Naive thymus-derived CD4-positive, alpha-beta T cell (primary cell): ENCODE measurements around the gene PRX. TPM values are rescaled to one million over a fixed set of nuclear protein-coding genes. Genes with fewer than 3 reads are reported as not detected.
A peak's percentile ranks its signal among the peaks of the same experiment; 100 is the strongest.

ENCODE experiments used
- ATAC-seq: fragments of 150-1000 bp; cut with Tn5 transposase; 2 replicates; pipeline ENCODE4 v1.10.0; 2021; ENCODE audit warnings: mild to moderate bottlenecking, moderate library complexity
- CTCF ChIA-PET: fragments of 350-600 bp; sonication (Branson Sonifier 250); formaldehyde crosslinking; loops from one replicate; lab custom pipeline; 2021; ENCODE audit warnings: antibody characterized with exemption; lab: Charles Lee
- POLR2A ChIA-PET: fragments of 350-600 bp; sonication (Branson Sonifier 250); formaldehyde crosslinking; loops from one replicate; lab custom pipeline; 2021; ENCODE audit warnings: antibody characterized with exemption, inconsistent platforms; lab: Charles Lee
- DNase-seq, 9 donors: peaks; one replicate each; pipeline versions ENCODE4 v3.0.0 to v3.0.0-alpha.2; 2020 to 2022; ENCODE audit warnings: mixed read lengths in 1 of 9
- H3K27ac ChIP-seq: one replicate; pipeline ENCODE4 v1.7.0; 2013; ENCODE audit warnings: mild to moderate bottlenecking, low read depth, low read length, moderate library complexity
- H3K27me3 ChIP-seq, 2 donors: one replicate each; pipeline ENCODE4 v1.7.0; 2013; ENCODE audit warnings: low read length in 2 of 2, mild to moderate bottlenecking in 2 of 2, moderate library complexity in 2 of 2; ENCODE audit not compliant: control insufficient read depth in 2 of 2, insufficient read depth in 2 of 2
- H3K36me3 ChIP-seq, 3 experiments: 1 replicate in 2 of 3; 2 replicates in 1 of 3; pipeline ENCODE4 v1.7.0; 2013; ENCODE audit warnings: low read length in 3 of 3, mild to moderate bottlenecking in 3 of 3, moderate library complexity in 1 of 3; ENCODE audit not compliant: insufficient read depth in 3 of 3, control insufficient read depth in 2 of 3
- H3K4me1 ChIP-seq, 2 donors: one replicate each; pipeline ENCODE4 v1.7.0; 2013; ENCODE audit warnings: low read length in 2 of 2, mild to moderate bottlenecking in 2 of 2, moderate library complexity in 1 of 2; ENCODE audit not compliant: control insufficient read depth in 2 of 2, insufficient read depth in 2 of 2
- H3K4me3 ChIP-seq: 2 replicates; pipeline ENCODE4 v1.7.0; 2013; ENCODE audit warnings: mild to moderate bottlenecking, low read length
- H3K9me3 ChIP-seq, 3 experiments: 1 replicate in 2 of 3; 2 replicates in 1 of 3; pipeline ENCODE4 v1.7.0; 2013; ENCODE audit warnings: low read length in 3 of 3; ENCODE audit not compliant: control insufficient read depth in 2 of 3
- H3K27ac Mint-ChIP-seq, 9 donors: one replicate each; pipeline ENCODE4 v1.8.0; 2020 to 2022; ENCODE audit warnings: mixed read lengths in 9 of 9, mild to moderate bottlenecking in 8 of 9, moderate library complexity in 5 of 9, inconsistent platforms in 2 of 9
- H3K27me3 Mint-ChIP-seq, 5 donors: one replicate each; pipeline ENCODE4 v1.8.0; 2021 to 2022; ENCODE audit warnings: mixed read lengths in 5 of 5, mild to moderate bottlenecking in 1 of 5
- H3K36me3 Mint-ChIP-seq, 5 donors: one replicate each; pipeline ENCODE4 v1.8.0; 2020 to 2022; ENCODE audit warnings: mixed read lengths in 5 of 5, mild to moderate bottlenecking in 3 of 5, inconsistent platforms in 1 of 5
- H3K4me1 Mint-ChIP-seq, 7 donors: one replicate each; pipeline ENCODE4 v1.8.0; 2020 to 2022; ENCODE audit warnings: mixed read lengths in 7 of 7, mild to moderate bottlenecking in 3 of 7, inconsistent platforms in 1 of 7
- H3K4me3 Mint-ChIP-seq, 10 donors: one replicate each; pipeline ENCODE4 v1.8.0; 2020 to 2022; ENCODE audit warnings: mild to moderate bottlenecking in 10 of 10, mixed read lengths in 10 of 10, moderate library complexity in 6 of 10, inconsistent platforms in 2 of 10
- H3K9me3 Mint-ChIP-seq, 11 donors: one replicate each; pipeline ENCODE4 v1.8.0; 2020 to 2022; ENCODE audit warnings: mixed read lengths in 11 of 11, mild to moderate bottlenecking in 4 of 11, inconsistent platforms in 1 of 11, moderate library complexity in 1 of 11
- intact Hi-C, 2 donors: fragments of 100-400 bp; cut with micrococcal nuclease; formaldehyde crosslinking; loops; one replicate each; pipeline ENCODE4 v1.15.1; 2023
- polyA plus RNA-seq, 2 donors: library from polyadenylated mRNA; unstranded; fragments of 300-500 nt; fragmentation: Illumina TruSeq; gene quantifications; one replicate each; pipeline ENCODE4 v1.2.3, GENCODE V29; 2021
- total RNA-seq, 6 experiments: library from RNA in 5 of 6; stranded (reverse) in 5 of 6; gene quantifications; 1 replicate in 5 of 6; 2 replicates in 1 of 6; pipeline ENCODE4 v1.2.3 and lab custom pipeline; 2021 to 2026

Gene PRX
- total and polyA plus RNA-seq, 7 experiments from 2014 or later: 0.14 to 4.0 (median 1.9) TPM

DNA sequence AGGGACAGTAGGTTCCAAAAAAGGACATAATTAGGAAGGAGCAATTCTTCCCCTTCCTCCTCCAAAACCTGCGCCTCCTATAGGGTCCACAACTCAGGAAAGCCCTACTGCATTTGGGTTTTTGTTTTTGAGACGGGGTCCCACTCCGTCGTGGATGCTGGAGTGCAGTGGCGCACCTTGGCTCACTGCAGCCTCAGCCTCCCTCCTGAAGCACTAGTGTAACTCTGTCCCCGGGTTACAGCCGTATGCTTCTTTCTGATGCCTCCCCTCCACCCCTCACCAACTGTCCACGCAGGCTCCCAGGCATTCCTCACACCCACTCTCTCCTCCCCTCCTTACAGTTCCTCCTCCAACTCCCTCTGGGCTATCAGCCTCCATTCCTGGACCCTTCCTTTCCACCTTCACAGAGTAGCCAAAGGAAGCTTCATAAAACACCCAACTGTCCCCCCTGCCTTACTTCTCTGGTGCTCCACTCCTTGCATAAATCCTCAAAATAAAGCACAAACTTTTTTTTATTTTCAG lies 33.1 kb upstream of the PRX start:
- Mint-ChIP-seq H3K36me3 (peaks cover 0 to 7% (median 5%) of the 10 kb centered on the region in 5 donors), H3K4me3 (peak overlapping the region in 4 of 10 donors; percentile 4 to 58 (median 46)), H3K27ac (peak overlapping the region in 5 of 9 donors; percentile 2 to 70 (median 45)), H3K27me3 (no peaks in the 10 kb centered on the region), H3K9me3 (peaks cover 0 to 2% (median 0%) of the 10 kb centered on the region in 11 donors), H3K4me1 (peaks cover 14 to 24% (median 20%) of the 10 kb centered on the region in 7 donors)
- no peak overlapping the region for H3K4me3 ChIP-seq
- peaks cover 0 to 13% (median 3%) of the 10 kb centered on the region in 3 experiments for H3K36me3 ChIP-seq
- no peak for DNase-seq
- CTCF ChIA-PET: interaction anchor here (1.2 to 1.3 kb wide), 2 partner anchors 18 to 19 kb away, joined by 3 to 5 read pairs; partner anchors contain the start of gene BLVRB
- ATAC-seq: no peak
- POLR2A ChIA-PET: interaction anchor here (0.9 kb wide), 1 partner anchor 45 kb away, joined by 3 read pairs; no protein-coding TSS in a partner anchor
- no peak overlapping the region for H3K27ac ChIP-seq
- intact Hi-C loops: loop anchor here (10.0 kb wide), 3 partner anchors 472 to 1012 kb away; partner anchors contain the start of genes BCKDHA (in 1 of the 2), EXOSC5 (in 1 of the 2), PSMC4 (in 1 of the 2) and RPS16 (in 1 of the 2)
- H3K27me3 ChIP-seq: no peaks in the 10 kb centered on the region
- peaks cover 8 to 12% of the 10 kb centered on the region in 2 donors for H3K4me1 ChIP-seq
- H3K9me3 ChIP-seq: no peaks in the 10 kb centered on the region

DNA sequence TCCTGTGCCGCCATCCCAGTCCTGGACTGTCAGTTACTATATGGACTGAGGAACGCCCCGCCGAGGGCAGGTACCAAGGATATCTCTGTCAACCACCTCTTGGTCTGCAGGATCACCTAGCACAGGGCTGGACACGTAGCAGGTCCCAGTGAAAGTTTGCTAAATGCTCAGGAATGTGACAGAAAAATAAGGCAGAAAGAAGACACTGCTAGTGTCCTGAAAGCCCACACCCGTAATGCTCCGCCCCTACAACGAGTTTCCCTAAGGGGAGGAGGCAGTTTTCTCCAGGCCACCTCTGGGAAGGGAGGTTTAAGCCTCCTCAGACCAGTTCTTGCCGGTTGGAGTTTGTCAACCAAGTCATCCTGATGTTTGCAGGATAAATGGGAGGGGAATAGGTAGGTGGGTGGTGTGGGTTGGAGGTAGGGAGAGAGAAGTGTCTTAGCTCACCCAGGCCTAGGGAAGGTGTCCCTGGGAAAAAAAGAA lies 32.6 kb upstream of the PRX start:
- H3K4me3 Mint-ChIP-seq: peak overlapping the region in 9 of 10 donors; percentile 16 to 98 (median 67)
- H3K27me3 Mint-ChIP-seq: no peaks in the 10 kb centered on the region
- Histone ChIP-seq H3K4me3 (no peak overlapping the region), H3K9me3 (no peaks in the 10 kb centered on the region), H3K27me3 (no peaks in the 10 kb centered on the region), H3K36me3 (peaks cover 4 to 18% (median 8%) of the 10 kb centered on the region in 3 experiments), H3K4me1 (peaks cover 8 to 12% of the 10 kb centered on the region in 2 donors), H3K27ac (no peak overlapping the region)
- H3K27ac Mint-ChIP-seq: peak overlapping the region in 6 of 9 donors; percentile 12 to 96 (median 26)
- ChIA-PET CTCF (interaction anchor here (1.2 to 1.3 kb wide), 2 partner anchors 18 to 20 kb away, joined by 3 to 5 read pairs; partner anchors contain the start of gene BLVRB), POLR2A (interaction anchor here (0.6 kb wide), 1 partner anchor 43 kb away, joined by 3 read pairs; no protein-coding TSS in a partner anchor)
- ATAC-seq (no peak), DNase-seq (no peak)
- intact Hi-C loops: loop anchor here (2.0 to 10.0 kb wide), 5 partner anchors 159 to 1823 kb away; partner anchors contain the start of genes BCKDHA (in 1 of the 2), CIC (in 1 of the 2), EXOSC5 (in 1 of the 2) and PSMC4 (in 1 of the 2)
- peaks cover 0 to 10% (median 4%) of the 10 kb centered on the region in 5 donors for H3K36me3 Mint-ChIP-seq
- peaks cover 14 to 29% (median 21%) of the 10 kb centered on the region in 7 donors for H3K4me1 Mint-ChIP-seq
- H3K9me3 Mint-ChIP-seq: peaks cover 0 to 2% (median 0%) of the 10 kb centered on the region in 11 donors

DNA sequence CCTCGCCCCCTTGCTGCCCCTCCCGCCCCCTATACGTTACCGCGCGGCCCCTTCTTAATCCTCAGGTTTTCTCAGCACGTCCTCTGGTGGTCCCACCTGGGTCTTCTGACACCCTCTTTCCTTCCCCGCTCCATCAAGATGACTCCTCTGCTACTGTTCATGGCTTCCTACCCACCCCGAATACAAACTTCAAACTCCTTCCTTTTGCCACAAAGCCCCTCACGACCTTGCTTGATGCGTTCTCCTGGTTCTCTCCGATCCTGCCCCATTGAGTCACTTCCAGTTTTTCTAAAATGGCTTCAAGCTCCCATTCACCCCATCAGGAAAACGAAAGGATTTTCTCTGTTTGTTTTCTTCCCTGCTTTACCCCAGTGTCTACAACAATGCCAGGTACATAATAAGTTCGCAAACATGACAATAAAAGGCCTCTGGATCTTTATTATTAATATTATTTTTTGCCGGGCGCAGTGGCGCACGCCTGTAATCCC lies 31.7 kb upstream of the PRX start:
- POLR2A ChIA-PET: interaction anchor here (0.6 to 5.4 kb wide), 5 partner anchors 11 to 176 kb away, joined by 3 to 66 read pairs (median 24); partner anchors contain the start of gene SERTAD1
- peaks cover 8 to 12% of the 10 kb centered on the region in 2 donors for H3K4me1 ChIP-seq
- intact Hi-C loops: loop anchor here (1.0 to 10.0 kb wide), 21 partner anchors 20 to 1824 kb away; partner anchors contain the start of genes BLVRB (in 2 of the 2), GSK3A (in 2 of the 2), PSMC4 (in 2 of the 2) and TGFB1 (in 2 of the 2)
- no peaks in the 10 kb centered on the region for H3K9me3 ChIP-seq
- Mint-ChIP-seq H3K27me3 (no peaks in the 10 kb centered on the region), H3K27ac (peak overlapping the region; percentile 89 to 99 (median 97)), H3K36me3 (peaks cover 0 to 10% (median 4%) of the 10 kb centered on the region in 5 donors), H3K4me1 (peaks cover 14 to 29% (median 21%) of the 10 kb centered on the region in 7 donors), H3K4me3 (peak overlapping the region; percentile 96 to 100 (median 98)), H3K9me3 (peaks cover 0 to 2% (median 0%) of the 10 kb centered on the region in 11 donors)
- no peaks in the 10 kb centered on the region for H3K27me3 ChIP-seq
- H3K36me3 ChIP-seq: peaks cover 9 to 23% (median 10%) of the 10 kb centered on the region in 3 experiments
- DNase-seq: no peak
- CTCF ChIA-PET: interaction anchor here (0.6 to 1.5 kb wide), 3 partner anchors 11 to 23 kb away, joined by 3 to 4 read pairs (median 3); no protein-coding TSS in a partner anchor
- peak overlapping the region; percentile 89 for H3K27ac ChIP-seq
- peak overlapping the region; percentile 97 for H3K4me3 ChIP-seq
- ATAC-seq: no peak

DNA sequence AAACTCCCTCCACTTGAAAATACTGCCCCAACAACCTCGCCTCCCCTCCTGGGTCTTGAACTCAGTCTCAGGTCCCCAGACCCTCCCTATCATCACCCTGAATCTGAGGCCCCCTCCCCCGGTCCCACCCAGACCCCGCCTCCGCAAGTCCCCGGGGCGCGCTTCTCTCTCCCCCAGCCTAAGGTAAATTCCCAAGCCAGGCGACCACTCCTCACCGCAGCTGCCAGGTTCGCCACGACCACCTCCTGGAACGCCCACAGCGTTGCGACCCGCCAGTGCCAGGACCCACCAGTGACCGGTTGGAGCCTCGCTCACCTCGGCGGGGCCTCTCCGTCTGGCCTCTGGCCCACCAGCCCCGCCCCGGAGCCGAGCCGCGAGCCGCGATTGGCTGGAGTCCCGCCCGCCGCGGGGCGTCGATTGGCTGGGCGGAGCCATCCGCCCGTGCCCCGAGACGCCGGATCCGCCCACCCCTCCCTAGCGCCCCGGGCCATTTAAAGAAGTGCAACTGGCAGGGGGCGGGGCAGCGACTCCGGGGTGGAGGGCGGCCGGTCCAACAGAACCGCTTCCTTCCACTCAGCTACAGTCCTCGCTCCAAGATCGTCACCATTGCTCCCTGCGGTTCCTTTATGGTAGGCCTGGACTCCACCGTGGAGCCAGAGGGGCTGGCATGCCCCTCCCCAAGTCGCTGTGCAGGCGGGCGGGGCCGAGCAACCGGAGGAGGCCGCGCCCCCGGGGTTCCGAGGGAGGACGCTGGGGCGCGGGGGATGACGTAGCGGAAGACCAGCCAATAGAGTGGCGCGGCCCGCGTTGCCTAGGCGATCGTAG lies 31.0 kb upstream of the PRX start, which contains the start of gene SERTAD3:
Gene SERTAD3 (minus strand): TSS at position 336 of the 825 bp plus-strand sequence. CDS start 2,255 bp downstream, outside the sequence.
- peaks cover 9 to 23% (median 10%) of the 10 kb centered on the region in 3 experiments for H3K36me3 ChIP-seq
- Mint-ChIP-seq H3K4me3 (peak within 1 kb of the TSS; percentile 96 to 100 (median 98)), H3K27me3 (no peaks in the 10 kb centered on the region), H3K27ac (peak within 1 kb of the TSS; percentile 94 to 99 (median 97)), H3K9me3 (peaks cover 0 to 2% (median 0%) of the 10 kb centered on the region in 11 donors), H3K4me1 (peaks cover 19 to 32% (median 21%) of the 10 kb centered on the region in 7 donors), H3K36me3 (peaks cover 0 to 6% (median 4%) of the 10 kb centered on the region in 5 donors)
- intact Hi-C loops: loop anchor here (1.0 to 10.0 kb wide), 30 partner anchors 11 to 1825 kb away; partner anchors contain the start of genes AKT2 (in 2 of the 2), BLVRB (in 2 of the 2), C19orf47 (in 2 of the 2) and GSK3A (in 2 of the 2)
- H3K9me3 ChIP-seq: no peaks in the 10 kb centered on the region
- peaks cover 8 to 12% of the 10 kb centered on the region in 2 donors for H3K4me1 ChIP-seq
- H3K4me3 ChIP-seq: peak within 1 kb of the TSS; percentile 97
- ChIA-PET CTCF (interaction anchor here (0.6 to 2.0 kb wide), 4 partner anchors 10 to 24 kb away, joined by 3 to 16 read pairs (median 4); no protein-coding TSS in a partner anchor), POLR2A (interaction anchor here (0.8 to 5.4 kb wide), 8 partner anchors 11 to 177 kb away, joined by 3 to 66 read pairs (median 22); partner anchors contain the start of genes BLVRB, C19orf47, PLD3 and SERTAD1)
- peak within 1 kb of the TSS; percentile 89 for H3K27ac ChIP-seq
- ATAC-seq: peak; percentile 82
- DNase-seq: peak; percentile 94 to 99 (median 98)
- H3K27me3 ChIP-seq: no peaks in the 10 kb centered on the region

DNA sequence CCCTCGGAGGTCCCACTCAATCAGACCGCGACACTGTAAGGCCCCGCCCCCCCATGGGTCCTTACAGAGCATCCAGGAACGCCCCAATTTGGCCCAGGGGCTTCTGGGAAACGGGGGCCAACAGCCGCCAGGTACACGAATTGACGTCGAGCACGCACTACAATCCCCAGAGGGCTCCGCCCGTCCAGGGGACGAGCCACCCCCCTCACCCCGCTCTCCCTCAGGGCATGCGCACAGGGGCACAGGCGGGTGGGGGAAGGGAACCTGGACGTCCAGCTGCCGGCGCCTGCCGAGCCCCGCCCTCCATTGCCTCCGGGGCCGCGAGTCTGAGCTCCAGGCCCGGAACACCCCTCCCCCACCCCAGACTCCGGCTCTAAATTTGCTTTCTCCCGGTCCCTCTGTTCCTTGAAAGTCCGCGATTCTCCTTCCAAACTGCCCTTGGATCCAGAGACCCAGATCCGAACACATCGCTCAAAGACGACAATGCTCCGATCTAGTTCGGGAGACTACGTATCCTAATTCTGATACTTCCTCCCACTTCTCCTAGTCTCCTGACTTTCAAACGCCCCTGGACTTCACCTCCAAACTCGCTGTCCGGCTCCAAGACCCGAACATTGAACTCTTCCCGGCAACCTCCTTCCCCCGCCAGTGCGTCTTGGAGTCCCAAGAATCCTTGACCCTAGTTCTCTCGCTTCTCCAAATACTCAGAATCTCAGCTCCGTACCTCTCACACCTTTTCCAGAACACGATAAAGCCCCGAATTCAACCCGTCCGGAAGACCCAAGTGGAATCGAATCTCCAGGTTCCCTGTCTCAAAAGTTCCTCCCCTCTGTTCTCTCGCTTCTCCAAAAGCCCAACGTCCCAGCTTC lies 30.2 kb upstream of the PRX start:
- DNase-seq: peak; percentile 92 to 100 (median 99)
- no peaks in the 10 kb centered on the region for H3K27me3 Mint-ChIP-seq
- peak; percentile 86 for ATAC-seq
- Histone ChIP-seq H3K27me3 (no peaks in the 10 kb centered on the region), H3K9me3 (no peaks in the 10 kb centered on the region), H3K4me3 (peak overlapping the region; percentile 97), H3K4me1 (peaks cover 8 to 12% of the 10 kb centered on the region in 2 donors), H3K27ac (peak overlapping the region; percentile 89), H3K36me3 (peaks cover 9 to 23% (median 10%) of the 10 kb centered on the region in 3 experiments)
- peak overlapping the region; percentile 96 to 100 (median 98) for H3K4me3 Mint-ChIP-seq
- H3K4me1 Mint-ChIP-seq: peaks cover 19 to 32% (median 21%) of the 10 kb centered on the region in 7 donors
- ChIA-PET POLR2A (interaction anchor here (0.6 to 5.4 kb wide), 13 partner anchors 10 to 324 kb away, joined by 3 to 66 read pairs (median 5); partner anchors contain the start of genes BLVRB, C19orf47, PLD3 and SERTAD1), CTCF (interaction anchor here (0.7 to 2.4 kb wide), 5 partner anchors 9 to 1515 kb away, joined by 3 to 16 read pairs (median 5); no protein-coding TSS in a partner anchor)
- peaks cover 0 to 2% (median 0%) of the 10 kb centered on the region in 11 donors for H3K9me3 Mint-ChIP-seq
- H3K36me3 Mint-ChIP-seq: peaks cover 0 to 6% (median 4%) of the 10 kb centered on the region in 5 donors
- intact Hi-C loops: loop anchor here (1.0 to 10.0 kb wide), 22 partner anchors 10 to 1799 kb away; partner anchors contain the start of genes C19orf47 (in 2 of the 2), GSK3A (in 2 of the 2), PLD3 (in 2 of the 2) and PSMC4 (in 2 of the 2)
- H3K27ac Mint-ChIP-seq: peak overlapping the region; percentile 94 to 99 (median 97)
